Loucy (cell line): Measurements from ENCODE around the gene RPLP2.

Experiments
- CTCF ChIP-seq: fragments of 200-600 bp; sonication (generic); conservative IDR thresholded peaks from 2 replicates; pipeline ENCODE4 v1.5.1; 2014; ENCODE audit warnings: mild to moderate bottlenecking, antibody characterized with exemption, low read length
- EZH2phosphoT487 ChIP-seq: fragments of 200-600 bp; IDR thresholded peaks from 2 replicates; pipeline ENCODE4 v1.6.1; 2018; ENCODE audit warnings: antibody characterized with exemption, mild to moderate bottlenecking, moderate library complexity, borderline replicate concordance

- TF ChIP-seq CTCF: no peak
- TF ChIP-seq EZH2phosphoT487: no peak
Measured at GRCh38 chr11:810040-810567, 337 bp downstream of the RPLP2 start.
